ENCODE data around the gene XKRX. TPM values are rescaled to one million over a fixed set of nuclear protein-coding genes. Genes with fewer than 3 reads are reported as not detected.

XKRX gene
- total and polyA plus RNA-seq, 2 of the 8 experiments (the other 6 are each of a cell fraction or from before 2014, with no cell fraction given), result 0.70 to 1.3 TPM

DNA sequence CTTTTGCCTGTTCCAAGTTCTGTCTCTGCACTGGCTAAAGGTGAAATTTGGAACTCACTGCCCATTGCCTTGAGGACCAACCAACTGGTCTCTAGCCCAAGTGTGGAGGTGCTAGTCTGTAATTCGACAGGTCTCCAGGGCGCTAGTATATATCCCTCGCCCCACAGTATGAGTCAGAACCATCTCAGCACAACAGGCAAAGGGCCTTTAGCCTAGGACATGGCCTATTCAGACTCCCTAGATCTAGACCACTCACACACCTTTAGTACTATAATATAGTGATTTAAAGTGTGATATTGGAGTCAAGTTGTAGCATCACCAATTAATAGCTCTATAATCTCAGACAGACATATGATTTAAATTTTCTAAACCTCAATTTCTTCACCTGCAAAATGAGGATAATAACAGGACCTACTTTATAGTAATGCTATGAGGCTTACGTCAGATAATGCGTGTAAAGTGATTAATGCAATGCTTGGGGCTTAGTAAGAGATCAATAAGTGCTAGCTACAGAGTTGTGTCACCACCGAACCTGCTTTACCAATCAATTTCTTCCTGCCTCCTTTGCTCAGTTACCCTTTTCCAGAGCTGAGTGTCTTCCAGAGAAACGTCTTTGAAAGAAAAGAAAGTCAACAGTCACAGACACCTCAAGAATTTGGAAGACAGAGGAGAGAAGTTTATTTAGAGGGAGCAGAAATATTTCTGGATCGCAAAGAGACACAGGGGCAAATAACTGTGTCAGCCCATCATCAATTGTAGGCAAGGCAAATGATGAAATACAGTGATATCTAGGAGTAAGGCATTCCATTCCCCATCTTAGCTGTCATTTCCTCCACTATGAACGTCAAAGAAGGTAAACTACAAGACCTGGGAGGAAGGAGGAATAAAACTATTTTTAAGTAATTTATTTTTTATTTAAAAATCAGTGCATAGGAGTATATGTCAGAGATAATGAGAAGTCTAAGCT is 56.8 kb downstream of the XKRX start:
- Histone ChIP-seq H2BK5ac (ENCODE audit: low read depth, low read length) (no peak overlapping the region), H3K79me2 (ENCODE audit: control insufficient read depth in 1 of 2, insufficient read depth in 2 of 2, low read length in 2 of 2) (no peaks in the 10 kb centered on the region), H4K8ac (ENCODE audit: extremely low read depth, insufficient read depth, low read length) (no peak overlapping the region), H3K4me2 (ENCODE audit: insufficient read depth in 1 of 2, low read depth in 2 of 2, low read length in 2 of 2) (no peak overlapping the region), H4K91ac (replicated peaks; ENCODE audit: insufficient read length, low read length) (no peak overlapping the region), H3K4me1 (replicated peaks in 1 of 4; ENCODE audit: control insufficient read depth in 3 of 4, insufficient read depth in 4 of 4, low read length in 3 of 4) (no peaks in the 10 kb centered on the region), H4K20me1 (replicated peaks in 1 of 2; ENCODE audit: control insufficient read depth in 1 of 2, insufficient read depth in 2 of 2, low read length in 2 of 2) (no peaks in the 10 kb centered on the region), H3K36me3 (ENCODE audit: control insufficient read depth in 2 of 4, insufficient read depth in 4 of 4, low read length in 3 of 4) (no peaks in the 10 kb centered on the region), H2BK12ac (ENCODE audit: low read depth, low read length) (no peak overlapping the region), H3K4ac (replicated peaks; ENCODE audit: insufficient read length, low read depth, low read length) (no peak overlapping the region), H4K5ac (ENCODE audit: insufficient read length, low read depth, low read length) (no peak overlapping the region), H3K23me2 (ENCODE audit: low read depth, low read length) (no peaks in the 10 kb centered on the region), H3K9me3 (ENCODE audit: insufficient read depth in 2 of 2, low read depth in 1 of 2, low read length in 1 of 2) (no peaks in the 10 kb centered on the region), H3K56ac (replicated peaks; ENCODE audit: insufficient read length, low read depth, low read length) (no peak overlapping the region), H3K14ac (ENCODE audit: insufficient read length) (no peak overlapping the region), H3K23ac (ENCODE audit: insufficient read length) (no peak overlapping the region), H3K27me3 (replicated peaks in 1 of 4; ENCODE audit: control insufficient read depth in 3 of 4, extremely low read depth in 1 of 4, insufficient read depth in 3 of 4, low read length in 3 of 4) (no peaks in the 10 kb centered on the region), H2BK15ac (ENCODE audit: low read length) (no peak overlapping the region), H2AK5ac (ENCODE audit: low read depth, low read length) (no peak overlapping the region), H2BK20ac (ENCODE audit: low read length) (no peak overlapping the region), H3K18ac (ENCODE audit: extremely low read depth, low read length) (no peak overlapping the region), H2AFZ (ENCODE audit: low read length) (no peak overlapping the region), H3K27ac (ENCODE audit: low read depth, low read length) (no peak overlapping the region), H3K9ac (replicated peaks in 1 of 4; ENCODE audit: extremely low read depth in 1 of 4, low read depth in 3 of 4, low read length in 3 of 4) (no peak overlapping the region), H3K4me3 (ENCODE audit: extremely low read depth in 1 of 4, insufficient read depth in 2 of 4, low read depth in 3 of 4, low read length in 4 of 4) (no peak overlapping the region), H2BK120ac (replicated peaks; ENCODE audit: low read depth, low read length) (no peak overlapping the region), H3K79me1 (ENCODE audit: low read depth, low read length) (no peaks in the 10 kb centered on the region)
- FAIRE-seq (no peak), DNase-seq (ENCODE audit: low read depth in 1 of 2, low spot score in 2 of 2) (no peak)
- 79% methylated on average over 9 of the region's 9 CpGs; no CpG with 5 or more reads in 1 of the 2 experiments for WGBS, 2 experiments (ENCODE audit: extremely low coverage in 1 of 2, insufficient coverage in 1 of 2, insufficient read length in 1 of 2, insufficient replicate concordance in 2 of 2, low coverage in 1 of 2, low lambda C conversion rate in 2 of 2, missing lambda C conversion rate in 1 of 2)
- CTCF ChIA-PET (ENCODE audit: partially characterized antibody), result interaction anchor here (0.6 to 1.0 kb wide), 2 partner anchors 9 to 103 kb away, joined by 3 to 5 read pairs; no protein-coding TSS in a partner anchor
- TF ChIP-seq TEAD4 (IDR thresholded peaks at IDR 0.05; ENCODE audit: low read depth, low read length), result no peak
- no peak for TF ChIP-seq RXRA (IDR thresholded peaks at IDR 0.05; ENCODE audit: insufficient read depth, low read depth, low read length)
- TF ChIP-seq, protein P1, sequence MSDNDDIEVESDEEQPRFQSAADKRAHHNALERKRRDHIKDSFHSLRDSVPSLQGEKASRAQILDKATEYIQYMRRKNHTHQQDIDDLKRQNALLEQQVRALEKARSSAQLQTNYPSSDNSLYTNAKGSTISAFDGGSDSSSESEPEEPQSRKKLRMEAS (IDR thresholded peaks at IDR 0.05), result no peak
- no peak for TF ChIP-seq ASH2L (IDR thresholded peaks at IDR 0.05; ENCODE audit: low read length)
- TF ChIP-seq HDAC2 (IDR thresholded peaks at IDR 0.05; ENCODE audit: borderline replicate concordance in 1 of 2, low read depth in 2 of 2, low read length in 2 of 2), result no peak
- TF ChIP-seq, protein P2, sequence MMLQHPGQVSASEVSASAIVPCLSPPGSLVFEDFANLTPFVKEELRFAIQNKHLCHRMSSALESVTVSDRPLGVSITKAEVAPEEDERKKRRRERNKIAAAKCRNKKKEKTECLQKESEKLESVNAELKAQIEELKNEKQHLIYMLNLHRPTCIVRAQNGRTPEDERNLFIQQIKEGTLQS (IDR thresholded peaks at IDR 0.05; ENCODE audit: insufficient read depth, low read depth, low read length), result no peak
- TF ChIP-seq RAD21 (IDR thresholded peaks at IDR 0.05 in 1 of 2, conservative IDR thresholded peaks at IDR 0.05 in 1 of 2; ENCODE audit: low read depth in 2 of 2, low read length in 2 of 2), result no peak
- POLR2A ChIA-PET (ENCODE audit: partially characterized antibody), result no interaction called here
